ENCODE measurements around the gene RIT2. TPM values are rescaled to one million over a fixed set of nuclear protein-coding genes. Genes with fewer than 3 reads are reported as not detected.
"Not testable (repeated sequence)": the region's sequence is repeated elsewhere in the genome, so short reads cannot be mapped to it uniquely, and the experiment has no call there.

Gene RIT2
- polyA plus RNA-seq, 1 experiment, result not detected

DNA sequence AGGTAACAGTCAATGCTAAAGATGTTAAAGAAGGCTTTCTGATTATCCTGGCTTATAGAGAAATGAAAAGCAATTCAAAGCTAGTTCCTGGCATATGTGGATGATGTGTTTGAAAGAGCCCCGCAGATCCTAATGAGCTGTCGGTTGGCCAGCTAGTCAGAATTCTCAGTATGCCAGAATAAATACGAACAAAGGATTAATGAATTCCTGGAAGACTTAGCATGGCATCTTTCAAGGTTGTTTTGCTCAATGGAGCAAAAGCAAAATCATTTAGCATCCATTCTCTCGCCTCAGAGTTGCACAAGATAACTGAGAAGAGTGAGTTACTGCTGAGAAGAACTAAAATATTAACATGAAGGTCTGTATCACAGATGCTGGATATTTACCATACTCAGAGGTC, 307.6 kb downstream of the RIT2 start:
- TF ChIP-seq, protein P1, sequence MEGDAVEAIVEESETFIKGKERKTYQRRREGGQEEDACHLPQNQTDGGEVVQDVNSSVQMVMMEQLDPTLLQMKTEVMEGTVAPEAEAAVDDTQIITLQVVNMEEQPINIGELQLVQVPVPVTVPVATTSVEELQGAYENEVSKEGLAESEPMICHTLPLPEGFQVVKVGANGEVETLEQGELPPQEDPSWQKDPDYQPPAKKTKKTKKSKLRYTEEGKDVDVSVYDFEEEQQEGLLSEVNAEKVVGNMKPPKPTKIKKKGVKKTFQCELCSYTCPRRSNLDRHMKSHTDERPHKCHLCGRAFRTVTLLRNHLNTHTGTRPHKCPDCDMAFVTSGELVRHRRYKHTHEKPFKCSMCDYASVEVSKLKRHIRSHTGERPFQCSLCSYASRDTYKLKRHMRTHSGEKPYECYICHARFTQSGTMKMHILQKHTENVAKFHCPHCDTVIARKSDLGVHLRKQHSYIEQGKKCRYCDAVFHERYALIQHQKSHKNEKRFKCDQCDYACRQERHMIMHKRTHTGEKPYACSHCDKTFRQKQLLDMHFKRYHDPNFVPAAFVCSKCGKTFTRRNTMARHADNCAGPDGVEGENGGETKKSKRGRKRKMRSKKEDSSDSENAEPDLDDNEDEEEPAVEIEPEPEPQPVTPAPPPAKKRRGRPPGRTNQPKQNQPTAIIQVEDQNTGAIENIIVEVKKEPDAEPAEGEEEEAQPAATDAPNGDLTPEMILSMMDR (IDR thresholded peaks at IDR 0.05; ENCODE audit: low read depth, low read length), result no peak
- no peak for DNase-seq (ENCODE audit: low read depth, low spot score)
- no peak overlapping the region for H3K4me3 ChIP-seq (ENCODE audit: low read depth, low read length)
- ChIA-PET CTCF (no interaction called here), POLR2A (no interaction called here)
- no peaks in the 10 kb centered on the region; the same call in 1 of the 2 replicates for H3K9me3 ChIP-seq (ENCODE audit: control insufficient read depth, insufficient read depth, low read length)
- no peak overlapping the region for H3K27ac ChIP-seq (ENCODE audit: low read depth, low read length)
- no peaks in the 10 kb centered on the region for H3K27me3 ChIP-seq (ENCODE audit: control insufficient read depth, insufficient read depth, low read length)

DNA sequence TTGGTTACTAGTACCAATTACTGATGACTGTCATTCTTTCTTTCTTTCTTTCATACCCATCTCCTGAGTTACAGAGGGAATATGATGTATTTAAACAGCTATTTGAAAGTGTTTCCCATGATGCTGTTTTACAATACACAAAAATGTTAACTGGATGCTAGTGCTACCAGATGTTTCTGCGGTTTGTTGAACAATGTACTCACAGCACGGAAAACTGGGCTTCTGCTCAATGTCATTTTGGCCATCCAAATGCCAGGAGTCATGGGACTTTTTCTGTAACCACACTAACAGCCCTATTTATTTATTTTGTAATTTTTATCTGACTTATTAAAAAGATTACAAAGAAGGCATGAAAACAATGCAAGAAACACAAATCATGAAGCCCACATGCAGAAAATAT, 313.8 kb downstream of the RIT2 start:
- H3K27me3 ChIP-seq (ENCODE audit: control insufficient read depth, insufficient read depth, low read length), result no peaks in the 10 kb centered on the region
- H3K9me3 ChIP-seq (ENCODE audit: control insufficient read depth, insufficient read depth, low read length), result peaks cover 4% of the 10 kb centered on the region; the same call in 1 of the 2 replicates
- CTCF ChIA-PET, result no interaction called here
- TF ChIP-seq, protein P1 (IDR thresholded peaks at IDR 0.05; ENCODE audit: low read depth, low read length), result no peak
- no peak for DNase-seq (ENCODE audit: low read depth, low spot score)
- POLR2A ChIA-PET, result no interaction called here
- H3K27ac ChIP-seq (ENCODE audit: low read depth, low read length), result no peak overlapping the region
- H3K4me3 ChIP-seq (ENCODE audit: low read depth, low read length), result no peak overlapping the region

DNA sequence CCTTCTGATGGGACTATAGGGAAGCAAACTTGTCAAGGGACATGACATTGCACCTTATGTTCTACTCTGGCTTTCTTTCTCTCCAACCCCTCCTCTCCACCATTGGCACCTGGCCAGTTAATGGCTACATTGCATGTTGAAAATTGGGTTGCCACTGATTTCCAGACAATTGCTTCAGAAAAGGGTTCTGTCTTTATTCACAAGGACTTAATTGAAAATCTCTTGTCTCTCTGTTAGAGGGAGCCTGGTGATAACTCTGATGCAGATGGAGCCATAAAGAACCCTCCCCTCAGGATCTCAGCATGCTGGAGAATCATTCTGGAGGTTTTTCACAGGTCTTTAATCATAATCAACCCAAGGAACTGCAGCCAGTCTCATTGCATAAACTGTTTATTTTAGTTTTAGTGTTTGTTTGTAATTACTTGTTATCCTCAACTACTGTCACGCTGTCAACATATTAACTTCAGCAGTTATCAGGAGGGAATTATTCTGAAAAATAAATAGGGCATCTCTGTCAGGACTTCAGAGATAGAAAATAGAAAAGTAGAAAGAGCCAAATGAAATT, 316.8 kb downstream of the RIT2 start:
- TF ChIP-seq, protein P1 (IDR thresholded peaks at IDR 0.05; ENCODE audit: low read depth, low read length), result no peak
- Histone ChIP-seq H3K27me3 (ENCODE audit: control insufficient read depth, insufficient read depth, low read length) (no peaks in the 10 kb centered on the region), H3K9me3 (ENCODE audit: control insufficient read depth, insufficient read depth, low read length) (peaks cover 14% of the 10 kb centered on the region), H3K4me3 (ENCODE audit: low read depth, low read length) (no peak overlapping the region), H3K27ac (ENCODE audit: low read depth, low read length) (no peak overlapping the region)
- CTCF ChIA-PET, result no interaction called here
- POLR2A ChIA-PET, result no interaction called here
- no peak for DNase-seq (ENCODE audit: low read depth, low spot score)

DNA sequence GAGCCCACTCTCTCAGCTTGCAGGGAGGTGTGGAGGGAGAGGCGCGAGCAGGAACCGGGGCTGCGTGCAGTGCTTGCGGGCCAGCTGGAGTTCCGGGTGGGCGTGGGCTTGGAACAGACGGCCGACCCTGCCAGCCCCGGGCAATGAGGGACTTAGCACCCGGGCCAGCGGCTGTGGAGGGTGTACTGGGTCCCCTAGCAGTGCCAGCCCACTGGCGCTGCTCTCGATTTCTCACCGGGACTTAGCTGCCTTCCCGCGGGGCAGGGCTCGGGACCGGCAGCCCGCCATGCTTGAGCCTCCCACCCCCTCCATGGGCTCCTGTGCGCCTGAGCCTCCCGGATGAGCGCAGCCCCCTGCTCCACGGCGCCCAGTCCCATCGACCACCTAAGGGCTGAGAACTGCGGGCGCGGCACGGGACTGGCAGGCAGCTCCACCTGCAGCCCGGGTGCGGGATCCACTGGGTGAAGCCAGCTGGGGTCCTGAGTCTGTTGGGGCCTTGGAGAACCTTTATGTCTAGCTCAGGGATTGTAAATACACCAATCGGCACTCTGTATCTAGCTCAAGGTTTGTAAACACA, 320.2 kb downstream of the RIT2 start:
- CTCF ChIA-PET; POLR2A ChIA-PET; H3K4me3 ChIP-seq (ENCODE audit: low read depth, low read length); H3K27me3 ChIP-seq (ENCODE audit: control insufficient read depth, insufficient read depth, low read length); H3K27ac ChIP-seq (ENCODE audit: low read depth, low read length); DNase-seq (ENCODE audit: low read depth, low spot score): not testable (repeated sequence)
- H3K9me3 ChIP-seq (ENCODE audit: control insufficient read depth, insufficient read depth, low read length), result peaks cover 15% of the 10 kb centered on the region

DNA sequence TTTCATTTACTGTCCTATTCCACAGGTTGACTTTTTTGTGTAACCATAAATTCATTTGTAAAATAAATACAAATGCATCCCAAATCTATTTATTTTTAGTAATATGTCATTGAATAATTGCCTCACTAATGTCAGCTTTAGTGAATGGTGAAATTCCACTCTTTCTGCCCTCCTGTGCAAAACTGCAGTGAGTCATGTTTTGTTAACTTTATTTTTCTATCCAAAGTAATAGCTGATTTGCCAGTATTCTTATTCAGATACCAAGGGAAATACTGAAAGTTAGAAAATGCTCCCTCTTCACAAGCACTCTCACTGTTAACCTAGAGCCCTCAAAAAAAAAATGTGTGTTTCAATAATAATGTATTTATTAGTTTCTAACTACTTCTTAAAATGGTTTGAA, 322.8 kb downstream of the RIT2 start:
- POLR2A ChIA-PET, result no interaction called here
- H3K9me3 ChIP-seq (ENCODE audit: control insufficient read depth, insufficient read depth, low read length), result peaks cover 15% of the 10 kb centered on the region
- TF ChIP-seq, protein P1 (IDR thresholded peaks at IDR 0.05; ENCODE audit: low read depth, low read length), result no peak
- DNase-seq (ENCODE audit: low read depth, low spot score), result no peak
- no peaks in the 10 kb centered on the region for H3K27me3 ChIP-seq (ENCODE audit: control insufficient read depth, insufficient read depth, low read length)
- no peak overlapping the region for H3K27ac ChIP-seq (ENCODE audit: low read depth, low read length)
- no peak overlapping the region for H3K4me3 ChIP-seq (ENCODE audit: low read depth, low read length)
- CTCF ChIA-PET, result no interaction called here

Measured in AG04450 (cell line).